ENCODE data around the gene COL3A1. TPM values are rescaled to one million over a fixed set of nuclear protein-coding genes. Genes with fewer than 3 reads are reported as not detected.

The COL3A1 gene
- total RNA-seq, 2 donors from 2014 or later = 119 to 260 TPM

DNA sequence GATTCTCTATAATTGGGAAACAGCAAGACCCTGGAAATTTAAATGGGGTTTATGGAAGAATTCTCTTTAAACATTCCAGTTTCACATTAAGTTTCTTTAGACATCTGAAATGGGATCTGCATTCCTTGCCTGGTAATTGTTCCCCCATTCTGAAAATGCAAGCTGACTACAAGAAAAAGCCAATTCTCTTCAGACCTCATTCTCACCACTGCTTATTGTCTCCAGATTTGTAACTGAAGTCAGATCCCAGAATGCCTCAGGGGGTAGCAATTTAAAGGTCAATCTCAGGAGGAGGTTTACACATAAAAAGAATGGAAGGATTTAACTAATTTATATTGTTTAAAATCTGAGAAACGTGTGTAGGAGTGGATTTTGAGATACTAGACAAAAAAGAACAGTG, 41.2 kb downstream of the COL3A1 start:
- H3K9me3 ChIP-seq = no peaks in the 10 kb centered on the region
- H3K27me3 ChIP-seq = no peaks in the 10 kb centered on the region
- H3K4me1 ChIP-seq = no peaks in the 10 kb centered on the region
- TF ChIP-seq, protein P1, sequence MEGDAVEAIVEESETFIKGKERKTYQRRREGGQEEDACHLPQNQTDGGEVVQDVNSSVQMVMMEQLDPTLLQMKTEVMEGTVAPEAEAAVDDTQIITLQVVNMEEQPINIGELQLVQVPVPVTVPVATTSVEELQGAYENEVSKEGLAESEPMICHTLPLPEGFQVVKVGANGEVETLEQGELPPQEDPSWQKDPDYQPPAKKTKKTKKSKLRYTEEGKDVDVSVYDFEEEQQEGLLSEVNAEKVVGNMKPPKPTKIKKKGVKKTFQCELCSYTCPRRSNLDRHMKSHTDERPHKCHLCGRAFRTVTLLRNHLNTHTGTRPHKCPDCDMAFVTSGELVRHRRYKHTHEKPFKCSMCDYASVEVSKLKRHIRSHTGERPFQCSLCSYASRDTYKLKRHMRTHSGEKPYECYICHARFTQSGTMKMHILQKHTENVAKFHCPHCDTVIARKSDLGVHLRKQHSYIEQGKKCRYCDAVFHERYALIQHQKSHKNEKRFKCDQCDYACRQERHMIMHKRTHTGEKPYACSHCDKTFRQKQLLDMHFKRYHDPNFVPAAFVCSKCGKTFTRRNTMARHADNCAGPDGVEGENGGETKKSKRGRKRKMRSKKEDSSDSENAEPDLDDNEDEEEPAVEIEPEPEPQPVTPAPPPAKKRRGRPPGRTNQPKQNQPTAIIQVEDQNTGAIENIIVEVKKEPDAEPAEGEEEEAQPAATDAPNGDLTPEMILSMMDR (IDR thresholded peaks at IDR 0.05) = no peak
- no peak for DNase-seq
- H3K36me3 ChIP-seq = no peaks in the 10 kb centered on the region
- intact Hi-C loops (cut with DNase I) = no loop called here
- no peak overlapping the region for H3K9ac ChIP-seq (ENCODE audit: low read depth in 2 of 2, low read length in 2 of 2)
- no peak overlapping the region for H3K4me3 ChIP-seq
- peak overlapping the region; percentile 20 for H3K27ac ChIP-seq

DNA sequence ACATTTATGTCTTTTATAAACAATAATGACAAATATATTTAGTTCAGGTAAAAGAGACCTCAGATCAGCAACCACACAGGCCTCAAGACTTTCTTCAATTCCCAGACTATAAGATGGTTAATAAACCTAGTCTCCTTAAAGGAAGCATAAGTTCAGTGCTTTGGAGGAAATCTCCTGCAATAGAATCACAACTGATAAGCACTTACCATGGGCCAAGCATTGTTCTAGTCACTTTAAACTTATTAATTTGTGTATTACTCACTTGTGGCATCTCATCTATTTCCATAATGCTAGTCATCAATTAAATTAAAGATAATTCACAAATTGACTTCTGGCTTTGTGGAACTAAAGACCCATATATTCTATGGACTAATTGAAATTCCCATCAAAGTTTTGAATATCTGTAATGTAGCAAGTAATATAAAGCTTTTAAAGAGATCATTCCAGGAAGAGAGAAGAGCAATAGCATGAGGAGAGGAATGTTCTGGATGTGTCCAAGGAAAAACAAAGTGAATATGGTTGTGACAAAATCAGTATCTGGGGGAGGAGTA, 42.2 kb downstream of the COL3A1 start:
- Histone ChIP-seq H3K27ac (no peak overlapping the region), H3K4me3 (no peak overlapping the region), H3K36me3 (no peaks in the 10 kb centered on the region), H3K4me1 (no peaks in the 10 kb centered on the region), H3K9me3 (no peaks in the 10 kb centered on the region), H3K9ac (ENCODE audit: low read depth in 2 of 2, low read length in 2 of 2) (no peak overlapping the region), H3K27me3 (no peaks in the 10 kb centered on the region)
- no peak for DNase-seq
- TF ChIP-seq, protein P1 (IDR thresholded peaks at IDR 0.05) = no peak
- intact Hi-C loops (cut with DNase I) = no loop called here

DNA sequence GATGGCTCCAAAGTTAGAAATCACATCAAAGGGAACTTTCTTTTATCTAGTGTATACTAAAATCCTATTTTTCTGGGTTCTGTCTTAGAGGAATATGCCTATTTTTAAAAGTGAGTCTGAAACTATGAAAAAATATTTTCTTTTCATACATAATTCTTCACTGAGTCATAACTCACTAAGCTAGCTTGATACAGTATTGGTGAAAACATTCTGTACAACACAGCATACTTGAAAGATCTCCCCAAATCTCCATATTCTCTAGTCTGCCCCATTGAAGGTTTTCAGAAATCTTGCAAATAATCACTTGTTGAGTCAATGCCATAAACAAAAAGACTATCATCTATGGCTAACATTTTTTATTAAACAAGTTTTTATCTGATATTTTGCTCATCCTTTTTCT, 44.5 kb downstream of the COL3A1 start:
- no peak overlapping the region for H3K27ac ChIP-seq

DNA sequence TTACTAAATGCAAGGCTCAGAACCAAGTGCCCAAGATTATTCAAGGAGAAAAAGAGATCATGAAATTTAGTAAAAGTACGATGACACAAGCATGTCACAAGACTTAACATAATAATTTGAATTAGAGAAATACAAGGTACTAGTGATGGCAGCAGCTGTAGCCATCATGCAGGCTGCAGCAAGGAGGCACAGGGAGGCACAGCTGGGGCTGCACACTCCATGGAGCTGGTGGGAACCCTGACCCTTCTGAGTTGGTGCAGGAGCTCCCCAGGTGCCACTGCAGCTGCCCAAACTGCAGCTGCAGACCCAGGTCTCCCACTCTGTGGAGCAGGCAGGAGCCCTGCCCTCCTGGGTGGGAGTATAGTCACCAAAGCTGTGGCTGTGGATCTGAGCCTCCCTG, 46.0 kb downstream of the COL3A1 start:
- no peak overlapping the region for H3K4me3 ChIP-seq
- intact Hi-C loops (cut with DNase I) = no loop called here
- H3K9me3 ChIP-seq = no peaks in the 10 kb centered on the region
- no peak for DNase-seq
- H3K9ac ChIP-seq (ENCODE audit: low read depth in 2 of 2, low read length in 2 of 2) = no peak overlapping the region
- no peaks in the 10 kb centered on the region for H3K4me1 ChIP-seq
- H3K27ac ChIP-seq = no peak overlapping the region
- H3K27me3 ChIP-seq = no peaks in the 10 kb centered on the region
- TF ChIP-seq, protein P1 (IDR thresholded peaks at IDR 0.05) = no peak
- H3K36me3 ChIP-seq = no peaks in the 10 kb centered on the region

More for the DNA sequence above, 44.5 kb downstream of the COL3A1 start:
- H3K27me3 ChIP-seq = no peaks in the 10 kb centered on the region
- intact Hi-C loops (cut with DNase I) = no loop called here
- no peak overlapping the region for H3K4me3 ChIP-seq
- H3K9me3 ChIP-seq = no peaks in the 10 kb centered on the region
- no peaks in the 10 kb centered on the region for H3K4me1 ChIP-seq
- TF ChIP-seq, protein P1 (IDR thresholded peaks at IDR 0.05) = no peak
- no peak overlapping the region for H3K9ac ChIP-seq (ENCODE audit: low read depth in 2 of 2, low read length in 2 of 2)
- H3K36me3 ChIP-seq = no peaks in the 10 kb centered on the region
- no peak for DNase-seq

DNA sequence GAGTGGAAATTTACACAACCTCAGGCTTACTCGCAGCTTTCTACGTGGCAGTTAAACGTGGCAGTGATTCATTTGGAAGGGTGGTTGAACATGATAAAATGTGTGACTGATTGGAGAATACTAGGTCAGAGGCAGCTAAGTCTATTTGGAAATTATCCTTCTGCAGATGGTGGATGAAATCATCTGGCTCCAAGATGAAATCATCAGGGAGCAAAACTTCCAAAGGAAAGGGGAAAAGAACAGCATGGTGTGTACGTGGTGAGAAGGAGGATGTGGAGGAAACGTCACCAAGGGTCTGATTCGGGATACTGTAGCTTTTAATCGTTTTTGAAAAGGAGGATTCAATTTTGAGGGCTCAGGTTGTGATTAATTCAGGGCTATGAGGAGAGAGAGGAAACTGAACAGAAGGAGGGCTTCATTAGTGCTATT, 47.9 kb downstream of the COL3A1 start:
- H3K9ac ChIP-seq (ENCODE audit: low read depth in 2 of 2, low read length in 2 of 2) = no peak overlapping the region
- no peaks in the 10 kb centered on the region for H3K9me3 ChIP-seq
- H3K27ac ChIP-seq = no peak overlapping the region
- intact Hi-C loops (cut with DNase I) = no loop called here
- H3K27me3 ChIP-seq = no peaks in the 10 kb centered on the region
- TF ChIP-seq, protein P1 (IDR thresholded peaks at IDR 0.05) = no peak
- H3K4me3 ChIP-seq = no peak overlapping the region
- H3K36me3 ChIP-seq = no peaks in the 10 kb centered on the region
- DNase-seq = no peak
- H3K4me1 ChIP-seq = no peaks in the 10 kb centered on the region

All from colonic mucosa (tissue), 4 donors.